GM10248 (cell line): Measurements from ENCODE around the gene ADNP.
A peak's percentile ranks its signal among the peaks of the same experiment; 100 is the strongest.

Source experiments
- CTCF ChIA-PET: fragments of 300-600 bp; sonication (Branson Sonifier 250); formaldehyde crosslinking; extraction: SDS; loops from one replicate; lab custom pipeline; 2021; ENCODE audit warnings: antibody characterized with exemption; lab: Yijun Ruan, JAX
- POLR2A ChIA-PET: fragments of 350-650 bp; sonication (Branson Sonifier 250); formaldehyde crosslinking; extraction: SDS; loops from one replicate; lab custom pipeline; 2020; ENCODE audit warnings: antibody characterized with exemption; lab: Yijun Ruan, JAX
- DNase-seq: peaks from one replicate; pipeline ENCODE4 v3.0.0; 2012; ENCODE audit errors: extremely low spot score
- CTCF ChIP-seq: IDR thresholded peaks from 2 replicates; pipeline ENCODE4 v1.5.1; 2012; ENCODE audit warnings: mild to moderate bottlenecking, low read depth; ENCODE audit errors: extremely low read depth, missing control alignments, control extremely low read depth

The ADNP gene

GRCh38 chr20:50969435-50969834, 38.2 kb upstream of the ADNP start:
- CTCF ChIA-PET = interaction anchor here (0.9 to 7.1 kb wide), 2 partner anchors 13 to 18 kb away, joined by 3 to 55 read pairs; no protein-coding TSS in a partner anchor
- DNase-seq = no peak
- no peak for TF ChIP-seq CTCF
- POLR2A ChIA-PET = no interaction called here

- ChIA-PET POLR2A (no interaction called here), CTCF (interaction anchor here (1.4 to 7.1 kb wide), 4 partner anchors 14 to 177 kb away, joined by 4 to 55 read pairs (median 4); partner anchors contain the start of gene BCAS4)
- DNase-seq = no peak
- TF ChIP-seq CTCF = no peak
Observed at GRCh38 chr20:50968289-50968688, 37.1 kb upstream of the ADNP start.

- CTCF ChIA-PET = interaction anchor here (1.1 to 7.1 kb wide), 6 partner anchors 15 to 176 kb away, joined by 3 to 55 read pairs (median 4); partner anchors contain the start of genes ADNP and BCAS4
- no peak for DNase-seq
- POLR2A ChIA-PET = no interaction called here
- no peak for TF ChIP-seq CTCF
Observed at GRCh38 chr20:50967586-50967985, 36.3 kb upstream of the ADNP start.

- POLR2A ChIA-PET = interaction anchor here (2.1 kb wide), 1 partner anchor 29 kb away, joined by 27 read pairs; the partner anchor contains the start of gene ADNP
- DNase-seq = no peak
- TF ChIP-seq CTCF = no peak
- CTCF ChIA-PET = interaction anchor here (2.6 to 4.2 kb wide), 2 partner anchors 166 to 169 kb away, joined by 8 to 36 read pairs; partner anchors contain the start of gene BCAS4
Observed at GRCh38 chr20:50959543-50960126, 28.4 kb upstream of the ADNP start.

- peak; percentile 90 for DNase-seq
- CTCF ChIA-PET = interaction anchor here (0.8 to 4.2 kb wide), 8 partner anchors 13 to 168 kb away, joined by 3 to 36 read pairs (median 6); partner anchors contain the start of genes ADNP and BCAS4
- POLR2A ChIA-PET = interaction anchor here (0.5 to 2.1 kb wide), 6 partner anchors 10 to 227 kb away, joined by 3 to 27 read pairs (median 4); partner anchors contain the start of genes ADNP and PARD6B
- peak; percentile 9 for TF ChIP-seq CTCF
Observed at GRCh38 chr20:50958615-50959542, 27.6 kb upstream of the ADNP start, which contains the start of gene MOCS3. Gene MOCS3 (plus strand): TSS chr20:50958818. CDS start chr20:50958843, 25 bp downstream.
